C1 segment of cervical spinal cord (tissue), 14 donors: ENCODE data around the gene MIA2.
"Not testable (repeated sequence)": the region's sequence is repeated elsewhere in the genome, so short reads cannot be mapped to it uniquely, and the experiment has no call there.

Experiments used
- DNase-seq, 14 donors: peaks; one replicate each; lab custom pipeline; 2025; lab: John Stamatoyannopoulos, UW

MIA2 gene

DNA sequence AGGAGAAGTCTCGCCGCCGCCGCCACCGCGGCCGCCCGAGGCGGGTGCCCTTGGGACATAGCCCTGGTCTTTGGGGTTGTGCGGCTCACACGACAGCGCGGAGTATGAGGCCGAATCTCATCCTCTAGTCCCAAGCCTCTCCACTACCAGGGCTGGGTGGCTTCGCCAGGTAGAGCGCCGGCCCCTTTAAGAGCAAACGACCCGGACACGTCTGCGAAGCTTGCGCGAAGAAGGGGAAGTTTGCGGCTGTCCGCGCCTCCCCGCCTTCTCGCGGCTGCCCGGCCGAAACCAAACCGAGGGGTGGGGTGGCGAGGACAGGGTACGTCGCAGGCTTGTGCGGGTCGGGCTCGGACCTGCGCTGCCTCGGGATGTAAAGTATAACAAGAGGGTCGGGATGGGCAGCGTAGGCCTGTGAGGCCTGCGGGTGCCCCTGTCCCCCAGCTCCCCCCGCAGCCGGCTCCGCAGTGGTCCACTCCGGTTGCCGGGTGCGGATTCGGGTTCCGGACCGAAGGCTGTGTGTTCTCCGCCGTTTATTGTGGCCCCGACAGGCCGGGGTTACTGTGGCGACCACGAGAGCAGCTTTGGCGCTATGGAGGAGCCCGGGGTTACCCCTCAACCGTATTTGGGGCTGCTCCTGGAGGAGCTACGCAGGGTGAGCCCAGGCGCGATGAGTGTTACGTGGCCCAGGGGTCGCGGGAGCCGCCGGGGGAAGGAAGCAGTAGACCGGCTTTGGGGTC is 33.3 kb downstream of the MIA2 start:
- peak; percentile 66 to 93 (median 84) for DNase-seq

DNA sequence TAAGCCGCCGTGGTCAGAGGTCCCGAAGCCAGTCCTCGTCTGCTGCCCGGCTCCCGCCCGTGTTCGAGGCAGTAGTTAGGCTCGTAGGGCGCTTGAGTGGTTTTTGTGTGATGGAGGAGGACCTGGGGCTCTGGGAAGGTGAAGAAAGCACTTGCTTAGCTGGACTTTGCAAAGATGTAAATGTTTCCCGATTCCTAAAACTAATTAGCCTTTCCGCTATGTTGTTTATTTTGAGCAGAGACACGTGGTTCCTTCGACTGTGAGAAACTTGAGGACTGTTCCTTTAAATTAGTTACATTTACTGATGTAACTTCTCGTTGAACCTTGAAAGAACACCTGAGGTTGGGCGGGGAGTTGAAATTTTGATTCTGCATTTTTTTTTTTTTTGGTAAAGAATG is 33.9 kb downstream of the MIA2 start:
- no peak for DNase-seq

DNA sequence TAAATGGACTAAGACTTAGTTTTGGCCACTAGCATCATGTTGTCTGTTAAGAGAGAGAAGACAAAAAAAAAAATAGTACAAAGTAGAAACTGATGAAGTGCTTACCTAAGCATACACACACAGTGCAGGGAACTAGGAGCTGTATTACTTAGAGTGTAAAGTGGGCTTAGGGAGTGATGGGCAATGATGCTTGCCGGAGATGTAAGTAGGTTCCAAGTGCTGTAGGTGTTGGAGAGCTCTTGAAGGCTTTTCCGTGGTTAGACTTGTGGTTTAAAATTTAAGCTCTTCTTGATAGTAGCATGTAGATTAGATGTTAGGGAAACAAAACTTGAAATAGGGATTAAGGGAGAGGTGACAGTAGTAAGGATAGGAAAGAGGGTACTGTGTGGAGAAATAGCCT is 34.7 kb downstream of the MIA2 start:
- no peak for DNase-seq

DNA sequence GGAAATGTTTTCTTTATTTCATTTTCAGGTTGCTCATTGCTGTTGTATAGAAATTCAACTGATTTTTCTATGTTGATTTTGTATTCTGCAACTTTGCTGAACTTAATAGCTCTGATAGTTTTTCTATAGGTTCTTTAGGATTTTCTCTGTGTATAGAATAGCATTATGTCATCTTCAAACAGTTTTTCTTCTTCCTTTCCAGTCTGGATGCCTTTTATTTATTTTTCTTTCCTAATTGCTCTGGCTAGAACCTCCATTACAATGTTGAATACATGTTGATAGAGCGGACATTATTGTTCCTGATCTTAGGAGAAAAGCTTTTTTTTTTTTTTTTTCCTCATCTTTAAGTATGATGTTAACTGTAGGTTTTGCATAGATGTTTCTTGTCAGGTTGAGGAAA is 39.2 kb downstream of the MIA2 start:
- no peak for DNase-seq

DNA sequence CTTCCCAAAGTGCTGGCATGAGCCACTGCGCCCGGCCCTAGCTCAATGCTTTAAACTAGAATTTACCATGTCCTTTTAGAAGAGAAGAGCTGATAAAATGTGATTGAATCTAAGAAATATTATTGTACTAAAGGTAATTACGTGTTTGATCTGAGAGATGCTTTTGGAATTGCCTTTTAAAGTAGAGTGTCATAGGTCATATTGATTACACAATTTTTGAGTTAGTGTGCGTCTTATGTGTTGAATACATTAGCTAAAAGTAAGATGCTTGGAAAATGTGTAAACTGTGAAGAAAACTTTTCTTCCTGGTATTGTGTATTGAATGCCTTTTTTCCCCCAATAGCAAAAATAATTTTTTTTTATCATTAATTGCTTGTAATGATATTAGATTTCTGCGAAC is 41.7 kb downstream of the MIA2 start:
- DNase-seq, result no peak

DNA sequence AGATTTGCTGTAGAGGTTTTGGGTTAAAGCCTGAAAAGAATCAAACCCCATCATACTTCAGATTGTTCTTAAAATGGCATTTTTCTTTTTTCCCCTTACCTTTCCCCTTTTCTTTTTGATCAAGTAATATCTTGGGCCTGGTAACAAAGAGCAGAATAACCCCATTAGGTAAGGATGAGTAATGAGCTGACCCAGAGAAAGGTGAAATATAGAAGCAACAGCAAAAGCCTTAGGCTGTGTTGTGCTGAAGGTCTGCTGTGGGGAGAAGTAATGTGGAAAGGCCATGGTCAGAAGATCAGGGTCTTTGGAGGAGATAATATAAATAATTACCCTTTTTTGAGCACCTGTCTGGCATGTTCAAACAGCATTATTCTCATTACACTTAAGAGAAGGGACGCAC is 42.3 kb downstream of the MIA2 start:
- DNase-seq, result no peak

DNA sequence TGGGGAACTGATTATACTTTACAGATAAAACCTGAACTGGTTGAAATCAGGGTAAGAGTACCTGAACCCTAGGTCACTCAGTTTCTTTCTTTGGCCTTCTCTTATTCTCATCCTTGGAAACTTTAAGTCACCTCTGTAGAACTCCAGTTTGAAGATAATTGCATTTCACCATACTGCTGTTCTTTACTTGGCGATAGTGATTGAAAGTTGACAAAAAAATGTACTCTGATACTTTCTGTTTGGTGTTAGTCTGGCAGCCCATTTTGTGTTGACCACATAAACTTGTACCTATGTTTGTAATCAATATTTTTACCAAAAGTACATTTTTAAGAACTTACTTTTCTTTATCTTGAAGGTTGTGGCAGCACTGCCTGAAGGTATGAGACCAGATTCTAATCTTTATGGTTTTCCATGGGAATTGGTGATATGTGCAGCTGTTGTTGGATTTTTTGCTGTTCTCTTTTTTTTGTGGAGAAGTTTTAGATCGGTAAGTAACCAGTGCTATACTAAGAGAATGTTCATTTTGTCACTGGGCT is 42.9 kb downstream of the MIA2 start:
- no peak for DNase-seq

DNA sequence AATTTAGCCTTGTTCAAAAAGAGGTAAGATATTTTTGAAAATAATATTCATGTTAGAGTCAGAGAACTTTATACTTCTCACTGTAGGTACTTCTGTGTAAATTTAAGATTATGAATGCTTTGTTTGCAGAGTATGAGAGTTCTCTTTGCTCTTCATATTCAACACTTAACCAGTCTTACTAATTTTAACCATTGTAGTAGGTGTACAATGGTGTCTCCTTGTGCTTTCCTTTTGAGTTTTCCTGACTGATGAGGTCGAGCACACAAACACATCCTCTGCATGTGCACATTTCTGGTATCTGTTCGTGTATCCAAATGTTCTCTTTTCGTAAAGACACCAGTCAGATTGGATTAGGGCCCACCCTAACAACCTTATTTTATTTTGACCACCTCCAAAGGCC is 45.8 kb downstream of the MIA2 start:
- DNase-seq, result no peak

DNA sequence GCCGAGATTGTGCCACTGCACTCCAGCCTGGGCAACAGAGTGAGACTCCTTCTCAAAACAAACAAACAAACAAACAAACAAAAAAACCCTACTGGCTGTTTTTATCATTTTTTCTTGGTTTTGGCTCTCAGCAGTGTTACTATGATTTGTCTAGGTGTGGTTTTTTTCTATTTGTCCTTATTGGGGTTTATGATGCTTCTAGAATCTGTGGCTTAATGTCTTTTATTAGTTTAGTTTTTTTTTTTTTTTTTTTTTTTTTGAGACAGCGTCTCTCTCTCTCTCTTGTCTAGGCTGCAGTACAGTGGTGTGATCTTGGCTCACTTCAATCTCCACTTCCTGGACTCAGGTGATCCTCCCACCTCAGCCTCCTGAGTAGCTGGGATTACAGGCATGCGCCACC is 47.0 kb downstream of the MIA2 start:
- not testable (repeated sequence) for DNase-seq

DNA sequence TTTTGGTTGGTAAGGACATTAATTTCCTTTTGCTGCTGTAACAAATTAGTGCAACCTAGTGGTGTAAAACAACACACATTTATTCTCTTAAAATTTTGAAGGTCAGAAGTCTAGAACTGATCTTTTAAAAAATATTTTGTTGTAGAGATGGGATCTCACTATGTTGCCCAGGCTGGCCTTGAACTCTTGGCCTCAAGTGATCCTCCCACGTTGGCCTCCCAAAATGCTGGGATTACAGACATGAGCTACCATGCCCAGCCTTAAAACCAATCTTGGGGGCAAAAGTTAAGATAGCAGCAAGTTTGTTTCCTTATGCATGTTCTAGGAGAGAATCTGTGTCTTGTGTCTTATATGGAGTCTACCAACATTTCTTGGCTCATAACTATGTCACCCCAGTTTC is 55.8 kb downstream of the MIA2 start:
- no peak for DNase-seq

DNA sequence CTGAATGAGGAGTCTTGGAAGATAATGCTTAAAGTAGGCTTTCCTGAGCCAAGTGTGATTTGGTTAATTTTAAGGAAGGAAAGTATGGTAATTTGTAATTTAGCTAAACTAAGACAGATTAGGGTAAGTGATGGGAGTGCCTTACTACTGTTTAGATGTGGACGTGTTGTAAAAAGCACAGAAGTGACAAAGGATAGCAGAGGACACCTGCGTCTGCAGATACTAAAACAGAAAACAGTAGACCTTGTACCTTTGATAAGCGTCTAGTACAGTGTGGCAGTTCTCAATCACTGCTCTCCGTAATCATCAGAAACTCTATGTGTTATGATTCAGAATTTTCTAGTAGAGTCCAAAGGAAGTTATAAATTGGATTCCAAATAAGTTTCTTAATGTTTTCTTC is 58.0 kb downstream of the MIA2 start:
- no peak for DNase-seq

DNA sequence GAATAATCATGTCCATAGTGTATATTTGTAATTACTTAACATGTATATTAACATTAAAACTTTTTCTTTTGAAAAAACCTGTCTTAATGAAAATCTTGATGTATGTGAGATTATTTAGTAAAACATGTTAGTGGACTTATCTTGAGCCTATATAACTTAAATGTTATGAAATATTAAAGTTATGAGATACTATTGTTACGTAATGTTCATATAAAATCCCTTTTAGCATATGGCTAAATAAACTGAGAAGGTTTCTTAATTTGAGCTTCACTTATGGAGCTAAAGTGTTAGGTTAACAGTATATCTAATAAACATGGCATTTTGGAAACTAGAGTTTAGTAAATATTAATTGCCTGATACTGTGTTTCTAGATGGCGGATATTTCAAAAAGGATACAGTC is 59.9 kb downstream of the MIA2 start:
- DNase-seq, result no peak

DNA sequence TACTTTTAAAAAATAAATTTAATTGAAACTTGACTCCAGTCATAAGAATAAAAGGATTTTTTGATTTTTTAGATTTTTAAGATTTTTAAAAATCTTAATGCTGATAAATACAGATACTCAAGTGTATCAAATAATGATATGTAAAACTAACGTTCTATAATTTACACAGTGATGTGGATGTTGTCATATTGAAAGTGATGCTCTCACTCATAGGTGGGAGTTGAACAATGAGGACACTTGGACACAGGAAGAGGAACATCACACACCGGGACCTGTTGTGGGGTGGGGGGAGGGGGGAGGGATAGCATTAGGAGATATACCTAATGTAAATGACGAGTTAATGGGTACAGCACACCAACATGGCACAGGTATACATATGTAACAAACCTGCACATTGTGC is 66.7 kb downstream of the MIA2 start:
- DNase-seq, result not testable (repeated sequence)

DNA sequence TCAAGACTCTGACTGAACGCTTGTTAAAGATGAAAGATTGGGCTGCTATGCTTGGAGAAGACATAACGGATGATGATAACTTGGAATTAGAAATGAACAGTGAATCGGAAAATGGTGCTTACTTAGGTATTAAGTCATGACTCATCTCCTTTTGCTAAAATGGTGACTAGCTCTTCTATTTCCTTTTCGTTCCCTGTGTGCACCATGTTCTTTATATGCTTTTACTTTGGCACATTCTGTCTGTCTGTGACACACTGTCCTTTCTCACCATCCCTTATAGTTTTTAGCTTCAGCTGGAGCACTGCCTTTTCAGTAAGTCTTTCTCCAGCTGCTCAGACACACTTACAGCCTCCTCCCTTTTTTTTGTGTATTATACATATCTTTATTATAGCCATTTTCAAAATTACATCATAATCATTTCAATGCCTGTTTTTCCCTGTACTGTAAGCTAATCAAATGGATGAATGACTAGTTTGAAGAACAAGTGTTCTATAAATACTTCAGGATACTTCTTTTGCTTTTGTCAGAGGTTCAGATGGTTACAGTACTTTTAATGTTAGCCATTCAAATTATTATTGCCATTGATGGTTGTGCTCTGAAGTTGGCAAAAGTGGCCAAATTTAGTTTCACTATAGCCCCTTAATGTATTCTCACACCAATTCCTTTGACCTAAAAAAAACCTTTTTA is 68.6 kb downstream of the MIA2 start:
- no peak for DNase-seq

DNA sequence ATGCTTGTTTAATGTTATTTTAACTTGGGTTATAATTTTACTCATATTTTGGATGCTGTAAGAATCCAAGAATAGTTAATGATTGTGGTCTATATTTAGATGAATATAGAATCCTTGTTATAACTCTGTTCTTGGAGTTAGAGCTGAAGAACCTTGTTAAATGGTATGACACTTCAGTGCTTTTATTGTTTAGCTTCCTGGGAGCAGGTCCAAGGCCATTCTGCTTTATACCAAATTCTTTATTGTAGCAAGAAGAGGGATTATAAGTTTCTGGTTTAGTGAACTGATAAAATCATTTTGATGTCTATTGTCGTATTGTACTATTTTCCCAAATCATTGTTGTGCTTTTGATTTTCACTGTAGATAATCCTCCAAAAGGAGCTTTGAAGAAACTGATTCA is 69.4 kb downstream of the MIA2 start:
- DNase-seq, result no peak

DNA sequence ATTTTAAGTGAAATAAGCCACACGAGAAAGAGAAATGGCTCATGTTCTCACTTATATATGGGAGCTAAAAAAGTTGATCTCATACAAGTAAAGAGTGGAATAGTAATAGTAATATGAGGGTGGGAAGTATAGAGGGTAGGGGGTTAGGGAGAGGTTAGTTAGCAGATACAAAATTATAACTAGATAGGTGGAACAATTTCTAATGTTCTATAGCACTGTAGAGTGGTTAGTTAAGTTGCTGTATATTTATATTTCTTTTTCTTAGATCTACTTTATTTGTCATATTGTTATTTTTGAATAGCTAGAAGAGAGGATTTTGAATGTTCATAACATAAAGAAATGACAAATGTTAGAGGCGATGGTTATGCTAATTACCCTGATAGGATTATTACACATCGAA is 74.1 kb downstream of the MIA2 start:
- no peak for DNase-seq

DNA sequence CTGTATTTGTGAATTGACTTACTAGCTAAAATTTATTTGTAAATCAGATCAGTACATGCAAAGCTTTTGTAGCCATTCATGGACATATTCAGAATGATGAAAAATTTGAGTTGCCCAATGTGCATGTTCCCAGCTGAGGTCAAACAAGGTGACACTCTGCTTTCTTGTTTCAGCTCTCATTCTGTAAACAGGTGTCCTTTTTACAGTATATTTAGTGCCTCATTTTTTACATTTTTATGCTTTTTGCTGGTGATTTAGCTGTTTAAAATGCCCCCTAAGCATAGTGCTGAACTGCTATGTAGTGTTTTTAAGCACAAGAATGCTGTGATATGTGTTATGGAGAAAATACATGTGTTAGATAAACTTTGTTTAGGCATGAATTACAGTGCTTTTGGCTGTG is 76.3 kb downstream of the MIA2 start:
- no peak for DNase-seq

DNA sequence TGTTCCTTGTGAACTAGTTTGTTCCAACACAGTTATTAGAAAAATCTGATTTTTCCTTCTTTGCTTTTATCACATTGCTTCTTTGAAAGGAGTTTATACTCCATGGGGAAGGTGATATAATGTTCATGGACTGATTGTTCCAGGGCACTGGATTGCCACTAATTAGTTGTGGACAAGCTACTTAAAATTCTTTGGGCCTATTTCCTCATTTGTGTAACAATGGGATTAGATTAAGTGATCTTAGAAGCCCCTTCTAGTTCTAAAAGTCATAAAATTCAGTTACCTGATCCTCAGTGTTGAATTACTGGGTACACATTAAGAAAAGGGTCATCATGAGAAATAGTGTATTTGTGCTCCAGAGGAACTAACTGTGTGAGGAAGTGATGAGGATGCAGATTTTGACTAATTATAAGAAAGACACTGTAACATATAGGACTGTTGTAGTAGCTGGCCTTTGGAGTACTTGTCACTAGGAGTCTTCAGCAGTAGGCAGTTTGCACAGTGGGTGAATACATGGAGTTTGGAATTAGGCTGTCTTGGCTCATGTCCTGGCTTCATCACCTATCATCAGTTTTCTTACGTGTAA is 82.2 kb downstream of the MIA2 start:
- DNase-seq, result no peak

DNA sequence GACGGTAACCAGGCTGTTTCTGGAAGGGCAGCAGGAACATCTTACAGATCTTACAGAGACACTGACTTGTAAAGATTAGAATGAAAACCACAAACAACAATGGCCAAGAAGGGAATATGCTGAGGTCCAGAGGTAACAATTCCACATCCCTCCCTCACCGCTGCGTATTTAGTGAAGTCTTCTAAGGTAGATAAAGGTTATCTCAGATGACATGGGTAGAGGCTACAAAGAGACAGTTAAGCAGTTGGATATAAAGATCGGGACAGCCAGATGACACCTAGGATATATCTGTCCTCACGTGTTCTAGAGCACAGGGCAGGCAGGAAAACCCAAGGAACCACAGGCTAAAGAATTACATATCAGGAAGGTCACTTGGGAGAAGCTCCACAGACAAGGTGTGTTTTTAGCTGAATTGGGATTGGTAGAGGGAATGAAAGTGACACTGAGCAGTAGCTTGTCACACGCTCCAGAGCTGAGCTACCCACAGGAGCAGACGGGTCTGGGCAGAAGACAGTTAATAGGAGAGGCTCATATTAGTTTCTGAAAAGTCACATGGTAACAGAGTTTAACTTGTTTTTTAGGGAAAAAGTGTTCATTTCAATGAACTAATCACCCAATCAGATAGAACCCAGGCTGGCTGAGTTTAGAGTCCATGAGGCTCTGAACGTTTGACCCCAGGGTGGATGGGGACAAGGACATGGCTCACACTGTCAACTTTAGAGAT is 83.3 kb downstream of the MIA2 start:
- DNase-seq, result no peak

DNA sequence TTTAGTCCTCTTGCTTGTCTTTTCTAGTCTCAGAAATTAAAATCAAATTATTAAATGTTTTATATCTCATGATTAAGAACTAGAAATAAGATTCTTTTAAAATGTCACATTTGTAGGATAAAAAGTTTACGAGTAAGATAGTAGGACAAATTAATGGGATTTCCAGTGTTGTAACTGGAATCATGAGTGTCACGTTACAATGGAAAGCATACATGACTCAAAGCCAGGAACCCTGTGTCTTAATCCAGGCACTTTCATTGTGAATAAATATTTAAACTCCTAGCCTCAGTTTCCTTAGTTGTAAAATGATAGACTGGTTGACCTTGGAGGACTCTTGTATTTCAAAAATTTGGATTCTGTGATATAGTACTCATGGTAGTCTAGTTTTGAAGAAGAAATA is 84.9 kb downstream of the MIA2 start:
- DNase-seq, result no peak

DNA sequence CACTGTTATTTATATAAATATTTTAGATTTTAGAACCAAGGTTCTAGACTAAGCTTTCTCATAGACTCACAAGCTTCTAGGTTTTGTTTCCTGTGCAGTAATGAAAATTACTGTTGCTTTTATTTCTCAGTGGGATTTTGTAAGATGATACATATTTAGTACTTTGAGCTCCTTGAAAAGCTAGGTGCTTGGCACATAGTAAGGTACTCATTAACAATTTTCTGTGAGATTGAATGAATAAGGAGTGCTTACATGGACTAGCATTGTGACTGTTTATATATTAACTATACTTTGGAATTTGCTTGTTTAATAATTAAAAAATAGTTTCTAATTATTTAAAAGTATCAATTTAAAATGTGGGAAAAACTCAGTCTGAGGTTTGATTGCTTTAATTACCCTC is 85.7 kb downstream of the MIA2 start:
- DNase-seq, result no peak

DNA sequence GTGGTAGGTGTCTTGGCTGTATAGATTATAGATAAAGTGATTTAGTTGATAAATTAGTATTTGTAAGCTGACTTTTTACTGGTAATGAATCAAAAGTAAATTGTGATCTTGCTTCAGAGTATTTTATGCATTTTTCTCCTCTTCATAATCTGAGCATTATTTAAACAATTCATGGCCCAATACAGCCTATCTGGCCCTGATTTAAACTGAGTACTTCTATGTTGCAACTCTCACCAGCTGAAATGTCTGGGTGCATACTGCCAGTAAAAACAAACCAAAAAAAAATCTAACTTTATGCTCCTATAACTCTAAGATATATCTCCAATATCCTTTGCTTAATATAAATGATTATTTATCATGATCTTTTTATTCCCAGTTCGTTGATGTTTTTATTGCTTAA is 86.6 kb downstream of the MIA2 start:
- no peak for DNase-seq
